ENCODE results near the gene CCDC6.

DNA sequence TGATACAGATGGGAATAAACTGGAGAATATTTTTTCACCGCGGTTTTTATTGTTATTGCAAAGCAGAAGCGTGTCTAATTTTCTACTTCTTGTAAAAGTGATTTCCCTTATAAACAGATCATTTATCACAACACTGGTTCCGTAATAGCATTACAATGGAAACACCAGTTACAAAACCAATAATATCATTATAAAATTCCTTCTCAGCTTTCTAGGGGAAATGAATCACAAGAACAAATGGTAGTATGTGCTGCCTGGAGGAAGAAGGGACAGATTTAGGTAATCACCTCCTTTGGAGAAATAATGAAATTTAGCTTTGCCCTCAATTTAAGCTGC lies 2.4 kb upstream of the CCDC6 start:
- TF ChIP-seq, protein P1, sequence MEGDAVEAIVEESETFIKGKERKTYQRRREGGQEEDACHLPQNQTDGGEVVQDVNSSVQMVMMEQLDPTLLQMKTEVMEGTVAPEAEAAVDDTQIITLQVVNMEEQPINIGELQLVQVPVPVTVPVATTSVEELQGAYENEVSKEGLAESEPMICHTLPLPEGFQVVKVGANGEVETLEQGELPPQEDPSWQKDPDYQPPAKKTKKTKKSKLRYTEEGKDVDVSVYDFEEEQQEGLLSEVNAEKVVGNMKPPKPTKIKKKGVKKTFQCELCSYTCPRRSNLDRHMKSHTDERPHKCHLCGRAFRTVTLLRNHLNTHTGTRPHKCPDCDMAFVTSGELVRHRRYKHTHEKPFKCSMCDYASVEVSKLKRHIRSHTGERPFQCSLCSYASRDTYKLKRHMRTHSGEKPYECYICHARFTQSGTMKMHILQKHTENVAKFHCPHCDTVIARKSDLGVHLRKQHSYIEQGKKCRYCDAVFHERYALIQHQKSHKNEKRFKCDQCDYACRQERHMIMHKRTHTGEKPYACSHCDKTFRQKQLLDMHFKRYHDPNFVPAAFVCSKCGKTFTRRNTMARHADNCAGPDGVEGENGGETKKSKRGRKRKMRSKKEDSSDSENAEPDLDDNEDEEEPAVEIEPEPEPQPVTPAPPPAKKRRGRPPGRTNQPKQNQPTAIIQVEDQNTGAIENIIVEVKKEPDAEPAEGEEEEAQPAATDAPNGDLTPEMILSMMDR (IDR thresholded peaks at IDR 0.05): no peak
- TF ChIP-seq BHLHE40 (IDR thresholded peaks at IDR 0.05; ENCODE audit: low read depth, low read length): no peak
- TF ChIP-seq RFX5 (IDR thresholded peaks at IDR 0.05): no peak
- TF ChIP-seq RCOR1 (IDR thresholded peaks at IDR 0.05; ENCODE audit: low read depth, low read length): no peak
- no peak for TF ChIP-seq JUNB (IDR thresholded peaks at IDR 0.05)
- TF ChIP-seq, protein P2, sequence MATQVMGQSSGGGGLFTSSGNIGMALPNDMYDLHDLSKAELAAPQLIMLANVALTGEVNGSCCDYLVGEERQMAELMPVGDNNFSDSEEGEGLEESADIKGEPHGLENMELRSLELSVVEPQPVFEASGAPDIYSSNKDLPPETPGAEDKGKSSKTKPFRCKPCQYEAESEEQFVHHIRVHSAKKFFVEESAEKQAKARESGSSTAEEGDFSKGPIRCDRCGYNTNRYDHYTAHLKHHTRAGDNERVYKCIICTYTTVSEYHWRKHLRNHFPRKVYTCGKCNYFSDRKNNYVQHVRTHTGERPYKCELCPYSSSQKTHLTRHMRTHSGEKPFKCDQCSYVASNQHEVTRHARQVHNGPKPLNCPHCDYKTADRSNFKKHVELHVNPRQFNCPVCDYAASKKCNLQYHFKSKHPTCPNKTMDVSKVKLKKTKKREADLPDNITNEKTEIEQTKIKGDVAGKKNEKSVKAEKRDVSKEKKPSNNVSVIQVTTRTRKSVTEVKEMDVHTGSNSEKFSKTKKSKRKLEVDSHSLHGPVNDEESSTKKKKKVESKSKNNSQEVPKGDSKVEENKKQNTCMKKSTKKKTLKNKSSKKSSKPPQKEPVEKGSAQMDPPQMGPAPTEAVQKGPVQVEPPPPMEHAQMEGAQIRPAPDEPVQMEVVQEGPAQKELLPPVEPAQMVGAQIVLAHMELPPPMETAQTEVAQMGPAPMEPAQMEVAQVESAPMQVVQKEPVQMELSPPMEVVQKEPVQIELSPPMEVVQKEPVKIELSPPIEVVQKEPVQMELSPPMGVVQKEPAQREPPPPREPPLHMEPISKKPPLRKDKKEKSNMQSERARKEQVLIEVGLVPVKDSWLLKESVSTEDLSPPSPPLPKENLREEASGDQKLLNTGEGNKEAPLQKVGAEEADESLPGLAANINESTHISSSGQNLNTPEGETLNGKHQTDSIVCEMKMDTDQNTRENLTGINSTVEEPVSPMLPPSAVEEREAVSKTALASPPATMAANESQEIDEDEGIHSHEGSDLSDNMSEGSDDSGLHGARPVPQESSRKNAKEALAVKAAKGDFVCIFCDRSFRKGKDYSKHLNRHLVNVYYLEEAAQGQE (IDR thresholded peaks at IDR 0.05): no peak
- no peak for TF ChIP-seq CEBPB (IDR thresholded peaks at IDR 0.05)
- no peak for TF ChIP-seq POLR2A (IDR thresholded peaks at IDR 0.05; ENCODE audit: low read length)
- TF ChIP-seq NFE2L2 (conservative IDR thresholded peaks at IDR 0.05; ENCODE audit: low read length): no peak
- TF ChIP-seq ZFP36 (IDR thresholded peaks at IDR 0.05; ENCODE audit: borderline replicate concordance, partially characterized antibody): no peak
- no peak for TF ChIP-seq EP300 (IDR thresholded peaks at IDR 0.05)
- TF ChIP-seq ESRRA (IDR thresholded peaks at IDR 0.05; ENCODE audit: borderline replicate concordance, low read length): no peak

All from A549 (cell line).